Measurements from ENCODE around the gene URM1. TPM values are rescaled to one million over a fixed set of nuclear protein-coding genes. Genes with fewer than 3 reads are reported as not detected.

Gene URM1
- total RNA-seq, 6 experiments from 2014 or later, result 63.8 to 75.5 (median 70.2) TPM

DNA sequence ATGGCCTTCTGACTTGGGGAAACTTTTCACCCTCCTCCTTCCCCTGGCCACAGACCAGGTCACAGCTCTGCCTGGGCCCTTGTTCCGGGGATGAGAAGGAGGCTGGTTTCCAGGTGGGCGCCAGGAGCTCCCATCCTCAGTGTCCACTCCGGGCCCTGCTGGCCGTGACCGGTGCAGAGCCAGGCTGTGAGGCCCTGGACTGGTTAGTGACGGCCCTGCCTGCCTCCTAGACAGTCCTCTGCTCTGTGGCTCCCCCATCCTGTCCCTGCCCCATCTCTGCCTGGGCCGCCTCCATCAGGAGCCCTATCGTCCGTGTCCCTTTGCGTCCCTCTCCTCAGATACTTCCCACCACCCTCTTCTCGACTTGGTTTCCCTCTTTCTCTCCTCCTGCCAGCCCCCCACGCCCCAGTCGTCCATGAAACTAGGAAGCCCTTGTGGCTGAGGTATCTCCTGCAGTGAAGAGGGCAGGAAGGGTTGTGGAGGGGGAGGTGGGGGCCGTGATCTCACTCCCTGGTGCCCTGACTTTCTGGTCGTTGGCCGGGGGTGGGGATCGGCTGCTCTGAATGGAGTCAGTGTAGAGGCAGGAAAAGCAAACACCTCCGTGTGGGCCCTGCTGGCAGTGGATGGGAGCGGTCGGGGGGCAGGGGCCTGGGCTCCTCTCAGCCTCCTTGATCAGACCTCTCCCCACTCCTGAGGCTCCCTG is 34.1 kb downstream of the URM1 start:
- no peaks in the 10 kb centered on the region for H3K36me3 Mint-ChIP-seq (ENCODE audit: low read depth)

DNA sequence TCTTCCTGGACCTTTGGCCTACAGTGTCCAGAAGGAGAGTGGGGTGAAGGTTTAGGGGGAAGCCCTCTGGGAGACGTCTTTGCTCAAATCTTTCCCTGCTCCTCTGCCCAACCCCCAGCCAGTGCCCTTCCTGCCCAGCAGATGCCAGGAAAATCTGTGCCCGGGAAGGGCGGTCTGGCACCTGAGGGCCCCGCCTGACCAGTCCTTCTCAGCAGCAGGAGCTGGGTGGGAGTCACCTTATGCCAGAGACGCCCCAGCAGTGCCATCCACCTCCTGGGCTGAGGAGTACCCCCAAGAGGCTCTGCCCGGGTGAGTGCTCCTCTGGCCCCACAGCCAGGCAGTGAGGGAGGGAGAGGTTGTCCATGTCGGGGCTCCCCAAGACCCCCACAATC is 34.6 kb downstream of the URM1 start:
- Mint-ChIP-seq H3K4me3 (no peak overlapping the region), H3K36me3 (ENCODE audit: low read depth) (no peaks in the 10 kb centered on the region), H3K27me3 (ENCODE audit: insufficient read depth) (peaks cover 2% of the 10 kb centered on the region; the same call in 1 of the 2 replicates), H3K27ac (no peak overlapping the region), H3K4me1 (ENCODE audit: low read depth) (peaks cover 8% of the 10 kb centered on the region), H3K9me3 (no peaks in the 10 kb centered on the region)
- TF ChIP-seq CTCF (IDR thresholded peaks at IDR 0.05), result no peak
- DNase-seq, result no peak

More for the DNA sequence above, 34.1 kb downstream of the URM1 start:
- peaks cover 8% of the 10 kb centered on the region for H3K4me1 Mint-ChIP-seq (ENCODE audit: low read depth)
- no peak overlapping the region for H3K4me3 Mint-ChIP-seq
- DNase-seq, result no peak
- H3K27me3 Mint-ChIP-seq (ENCODE audit: insufficient read depth), result peaks cover 2% of the 10 kb centered on the region
- TF ChIP-seq CTCF (IDR thresholded peaks at IDR 0.05), result no peak
- H3K9me3 Mint-ChIP-seq, result no peaks in the 10 kb centered on the region
- no peak overlapping the region for H3K27ac Mint-ChIP-seq

- H3K27me3 Mint-ChIP-seq (ENCODE audit: insufficient read depth), result peaks cover 2% of the 10 kb centered on the region; the same call in 1 of the 2 replicates
- no peaks in the 10 kb centered on the region for H3K36me3 Mint-ChIP-seq (ENCODE audit: low read depth)
- no peak overlapping the region for H3K4me3 Mint-ChIP-seq
- no peak for DNase-seq
- peak overlapping the region; percentile 19 for H3K27ac Mint-ChIP-seq
- H3K9me3 Mint-ChIP-seq, result no peaks in the 10 kb centered on the region
- no peak for TF ChIP-seq CTCF (IDR thresholded peaks at IDR 0.05)
- peaks cover 8% of the 10 kb centered on the region for H3K4me1 Mint-ChIP-seq (ENCODE audit: low read depth)
Measured at GRCh38 chr9:128406848-128407391, 35.7 kb downstream of the URM1 start.

GRCh38 chr9:128408963-128409431 is 37.8 kb downstream of the URM1 start:
- no peaks in the 10 kb centered on the region for H3K9me3 Mint-ChIP-seq
- peaks cover 5% of the 10 kb centered on the region; the same call in 1 of the 2 replicates for H3K27me3 Mint-ChIP-seq (ENCODE audit: insufficient read depth)
- no peak overlapping the region for H3K27ac Mint-ChIP-seq
- peaks cover 8% of the 10 kb centered on the region for H3K4me1 Mint-ChIP-seq (ENCODE audit: low read depth)
- no peak for DNase-seq
- H3K4me3 Mint-ChIP-seq, result no peak overlapping the region
- no peak for TF ChIP-seq CTCF (IDR thresholded peaks at IDR 0.05)
- no peaks in the 10 kb centered on the region for H3K36me3 Mint-ChIP-seq (ENCODE audit: low read depth)

DNA sequence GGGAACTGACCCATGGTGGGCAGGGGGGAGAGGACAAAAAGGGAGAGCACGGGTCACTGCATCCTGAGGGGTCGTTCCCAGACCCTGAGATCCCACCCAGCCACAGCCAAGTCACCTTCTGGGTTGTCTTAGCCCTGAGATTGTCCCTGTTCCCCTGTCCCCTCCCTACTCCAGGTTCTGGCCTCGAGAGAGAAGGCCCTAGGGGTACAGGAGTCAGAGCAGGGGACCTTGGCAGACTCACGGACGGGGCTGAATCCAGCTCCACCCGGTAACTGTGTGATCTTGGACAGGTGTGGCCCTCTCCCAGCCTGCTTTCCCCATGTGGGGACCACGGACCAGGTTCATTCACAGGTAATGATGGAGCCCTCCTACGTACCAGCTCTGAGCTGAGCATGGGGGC is 38.3 kb downstream of the URM1 start:
- no peak overlapping the region for H3K27ac Mint-ChIP-seq
- H3K36me3 Mint-ChIP-seq (ENCODE audit: low read depth), result no peaks in the 10 kb centered on the region
- H3K4me1 Mint-ChIP-seq (ENCODE audit: low read depth), result peaks cover 8% of the 10 kb centered on the region
- no peaks in the 10 kb centered on the region for H3K9me3 Mint-ChIP-seq
- H3K4me3 Mint-ChIP-seq, result no peak overlapping the region
- DNase-seq, result no peak
- no peak for TF ChIP-seq CTCF (IDR thresholded peaks at IDR 0.05)
- H3K27me3 Mint-ChIP-seq (ENCODE audit: insufficient read depth), result peaks cover 5% of the 10 kb centered on the region; the same call in 1 of the 2 replicates

Data from HFFc6 (cell line).